Stimulated activated CD4-positive, alpha-beta T cell treated with anti-CD3 and anti-CD28 coated beads, Interleukin-15, amount 100 ng/mL, for 48 hours (primary cell): Measurements from ENCODE around the gene SIL1.
"Not testable (repeated sequence)": the region's sequence is repeated elsewhere in the genome, so short reads cannot be mapped to it uniquely, and the experiment has no call there.

Experiments used
- DNase-seq, 2 donors: peaks; one replicate each; pipeline ENCODE4 v3.0.0-alpha.2; 2020; ENCODE audit warnings: low read depth in 2 of 2

Gene SIL1

DNA sequence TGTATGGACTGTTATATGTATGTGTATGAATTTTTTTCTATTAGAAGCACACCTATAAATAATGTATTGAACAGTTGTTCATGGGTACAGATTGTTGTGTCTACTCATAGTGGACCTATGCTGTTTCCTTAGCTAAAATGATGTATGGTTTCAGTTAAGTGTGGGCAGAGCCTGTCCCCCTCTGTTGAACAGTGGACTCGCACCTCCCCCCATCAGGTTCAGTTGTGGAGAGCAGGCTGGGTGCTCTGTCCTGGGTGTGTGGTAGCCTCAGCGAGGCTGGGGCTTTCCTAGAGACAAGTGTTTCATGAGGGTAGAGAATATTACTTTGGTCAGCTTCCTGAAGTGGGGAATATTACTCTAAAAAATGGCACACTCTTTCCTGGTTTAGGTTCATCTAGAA, 275.7 kb downstream of the SIL1 start:
- no peak for DNase-seq

DNA sequence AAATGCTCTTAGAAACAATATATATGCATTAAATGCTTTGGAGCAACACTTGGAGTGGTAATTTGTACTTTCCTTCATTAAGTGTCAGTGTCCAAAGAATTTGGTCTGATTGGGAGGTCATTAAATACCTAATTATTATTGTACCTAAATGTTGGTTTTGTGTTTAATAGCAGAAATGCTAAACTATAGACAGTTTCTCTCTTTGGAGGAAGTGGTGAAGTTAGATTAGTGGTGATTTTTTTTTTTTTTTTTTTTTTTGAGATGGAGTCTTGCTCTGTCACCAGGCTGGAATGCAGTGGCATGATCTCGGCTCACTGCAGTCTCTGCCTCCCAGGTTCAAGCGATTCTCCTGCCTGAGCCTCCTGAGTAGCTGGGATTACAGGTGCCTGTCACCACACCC, 276.8 kb downstream of the SIL1 start:
- DNase-seq = not testable (repeated sequence)

DNA sequence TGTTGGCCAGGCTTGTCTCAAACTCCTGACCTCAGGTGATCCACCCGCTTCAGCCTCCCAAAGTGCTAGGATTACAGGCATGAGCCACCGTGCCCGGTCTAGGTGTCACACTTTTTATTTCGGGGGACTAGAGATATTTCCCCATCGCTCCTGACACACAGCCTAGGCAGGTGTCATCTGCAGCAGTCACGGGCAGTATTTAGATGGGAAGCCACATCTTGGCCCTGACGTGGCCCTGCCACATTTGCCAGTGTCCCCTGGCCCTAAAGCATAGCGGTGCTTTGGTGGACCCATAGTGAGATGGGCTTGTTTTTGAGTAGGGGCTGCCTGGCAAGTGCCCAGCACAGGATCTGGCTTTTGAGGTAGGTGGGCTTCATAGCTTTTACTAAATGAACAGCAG, 278.0 kb downstream of the SIL1 start:
- DNase-seq = no peak

GRCh38 chr5:138918686-138919085, 279.5 kb downstream of the SIL1 start:
- no peak for DNase-seq

DNA sequence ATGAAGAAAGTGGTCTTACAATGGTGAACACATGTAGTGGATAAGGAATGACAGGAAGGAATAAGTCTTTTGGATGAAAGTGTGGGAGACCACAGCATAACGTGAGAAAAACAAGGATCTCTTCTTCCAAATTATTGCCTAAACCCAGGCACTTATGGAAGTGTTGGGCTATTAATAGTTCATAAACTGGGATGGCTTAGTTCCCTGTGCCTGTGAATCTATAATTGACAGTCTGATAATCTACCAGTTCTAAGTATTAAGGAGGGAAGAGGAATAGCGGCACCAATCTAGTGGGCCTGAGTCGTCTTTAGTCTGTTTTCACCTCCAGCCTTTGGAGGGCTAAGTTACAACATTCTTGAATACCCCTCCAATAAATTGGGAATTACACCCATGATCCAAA, 283.8 kb downstream of the SIL1 start:
- no peak for DNase-seq

DNA sequence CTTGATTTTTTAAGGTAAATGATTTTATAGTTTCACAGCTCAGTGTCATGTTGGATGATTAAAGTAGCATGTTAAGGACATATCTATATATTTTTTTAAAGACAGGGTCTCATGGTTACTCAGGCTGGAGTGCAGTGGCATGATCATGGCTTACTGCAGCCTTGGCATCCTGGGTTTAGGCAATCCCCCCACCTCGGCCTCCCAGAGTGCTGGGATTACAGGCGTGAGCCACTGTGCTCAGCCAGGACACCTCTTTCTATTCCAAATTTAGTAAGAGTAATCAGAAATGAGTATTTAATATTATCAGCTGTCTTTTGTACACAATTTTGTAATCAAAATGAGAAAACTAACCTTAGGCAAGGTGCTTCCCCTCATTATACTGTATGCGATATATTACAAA, 284.4 kb downstream of the SIL1 start:
- DNase-seq = no peak

GRCh38 chr5:138912093-138912492, 286.1 kb downstream of the SIL1 start:
- DNase-seq = no peak

DNA sequence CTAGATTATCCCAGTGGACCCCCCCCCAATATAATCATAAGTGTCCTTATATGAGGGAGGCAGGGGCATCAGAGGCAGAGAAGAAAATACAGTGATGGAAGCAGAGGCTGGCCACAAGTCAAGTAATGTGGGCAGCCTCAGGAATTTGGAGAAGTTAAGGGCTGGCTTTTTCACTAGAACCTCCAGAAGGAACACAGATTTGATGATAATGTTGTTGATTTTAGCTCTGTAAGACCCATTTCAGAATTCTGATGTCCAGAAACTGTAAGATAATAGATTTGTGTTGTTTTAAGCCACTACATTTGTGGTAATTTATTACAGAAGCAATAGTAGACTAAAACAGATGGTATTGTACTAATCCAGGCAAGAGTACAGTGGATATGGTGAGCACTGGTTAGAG, 286.7 kb downstream of the SIL1 start:
- DNase-seq = no peak

- no peak for DNase-seq
Observed at GRCh38 chr5:138910546-138911185, 287.5 kb downstream of the SIL1 start.

- DNase-seq = no peak
Observed at GRCh38 chr5:138909734-138910133, 288.4 kb downstream of the SIL1 start.

GRCh38 chr5:138905541-138905940, 292.6 kb downstream of the SIL1 start:
- DNase-seq = no peak

DNA sequence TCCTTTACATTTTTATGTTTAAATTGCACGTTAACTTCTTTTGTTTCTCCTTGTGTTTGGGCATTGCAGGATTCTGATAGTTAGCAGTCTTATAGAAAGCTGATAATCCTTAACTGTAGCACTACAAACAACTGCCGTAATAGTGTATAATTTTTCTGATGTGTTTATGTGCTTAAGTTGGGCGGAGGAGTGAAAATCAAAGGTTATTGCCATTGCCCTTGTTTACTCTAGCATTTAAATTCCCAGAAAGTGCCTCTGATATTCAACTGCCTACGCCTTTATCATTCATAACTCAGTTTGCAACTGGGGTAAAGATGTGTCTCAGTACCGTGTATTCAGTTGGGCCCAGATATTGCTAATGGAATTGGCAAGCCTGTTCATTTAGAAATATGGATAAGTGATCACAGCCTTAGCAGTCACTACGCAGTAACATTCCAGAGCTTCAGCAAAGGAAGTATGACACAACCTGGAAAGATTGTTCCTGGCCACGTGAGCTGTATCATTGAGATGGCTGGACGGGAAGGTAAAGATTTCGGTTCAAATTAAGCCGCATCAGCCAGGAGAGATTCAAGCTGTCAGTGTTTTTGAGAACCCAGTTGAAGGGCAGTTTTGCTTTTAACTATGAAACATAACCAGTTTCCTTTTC, 294.9 kb downstream of the SIL1 start:
- DNase-seq = no peak

- no peak for DNase-seq
Observed at GRCh38 chr5:138901716-138902115, 296.5 kb downstream of the SIL1 start.

- DNase-seq = peak; percentile 1 to 7
Observed at GRCh38 chr5:138900281-138900965, 297.7 kb downstream of the SIL1 start.

GRCh38 chr5:138898742-138899141, 299.4 kb downstream of the SIL1 start:
- DNase-seq = no peak

DNA sequence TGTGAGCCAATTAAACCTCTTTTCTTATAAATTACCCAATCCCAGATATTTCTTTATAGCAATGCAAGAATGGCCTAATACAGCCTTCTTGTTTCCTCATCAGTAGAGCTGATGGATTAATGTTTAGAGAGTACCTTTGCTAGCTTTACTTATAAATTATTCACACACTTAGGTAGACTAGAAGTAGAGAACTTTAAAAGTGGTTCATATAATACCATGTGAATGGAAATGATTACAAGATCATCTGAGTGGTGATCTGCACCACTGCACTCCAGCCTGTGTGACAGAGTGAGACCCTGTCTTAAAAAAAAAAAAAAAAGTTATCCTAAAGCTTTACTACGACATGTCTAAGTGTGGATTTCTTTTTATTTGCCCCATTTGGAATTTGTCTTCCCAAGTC, 299.9 kb downstream of the SIL1 start:
- DNase-seq = no peak
